Measurements from ENCODE around the gene SAMD8. TPM values are rescaled to one million over a fixed set of nuclear protein-coding genes. Genes with fewer than 3 reads are reported as not detected.
A peak's percentile ranks its signal among the peaks of the same experiment; 100 is the strongest.

The SAMD8 gene
- total RNA-seq, 4 donors from 2014 or later, result 19.0 to 28.0 (median 27.5) TPM

DNA sequence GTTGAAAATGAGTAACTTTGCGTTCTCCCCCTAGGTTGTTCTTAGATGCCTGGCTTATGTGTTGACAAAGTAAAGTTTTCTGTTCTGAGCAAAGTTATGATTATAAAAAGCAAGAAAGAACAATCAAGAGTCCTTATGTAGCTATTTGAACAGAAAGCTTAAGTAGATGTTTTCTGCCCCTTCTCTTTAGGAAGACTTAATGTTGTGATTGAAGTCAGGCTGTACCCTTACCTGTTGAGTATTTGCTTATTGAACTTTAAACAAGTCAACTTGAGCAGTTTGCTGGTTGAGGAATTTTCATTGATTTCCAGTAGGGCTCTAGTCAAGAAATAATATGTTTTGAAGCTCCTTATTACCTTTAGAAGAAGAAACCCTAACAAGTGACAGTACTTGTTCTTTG is 65.3 kb downstream of the SAMD8 start:
- Histone ChIP-seq H3K27ac (replicated peaks in 1 of 4) (no peak overlapping the region), H3K36me3 (peaks cover 0 to 42% (median 19%) of the 10 kb centered on the region in 4 donors), H3K4me3 (no peak overlapping the region), H3K27me3 (no peaks in the 10 kb centered on the region), H3K4me1 (peaks cover 12 to 16% (median 15%) of the 10 kb centered on the region in 4 donors), H3K9me3 (no peaks in the 10 kb centered on the region)
- 88% methylated on average over 1 of the region's 1 CpG for WGBS
- TF ChIP-seq POLR2A (IDR thresholded peaks at IDR 0.05; ENCODE audit: low read depth) (no peak), POLR2AphosphoS5 (IDR thresholded peaks at IDR 0.05) (no peak), EP300 (IDR thresholded peaks at IDR 0.05) (no peak)
- TF ChIP-seq, protein P1, sequence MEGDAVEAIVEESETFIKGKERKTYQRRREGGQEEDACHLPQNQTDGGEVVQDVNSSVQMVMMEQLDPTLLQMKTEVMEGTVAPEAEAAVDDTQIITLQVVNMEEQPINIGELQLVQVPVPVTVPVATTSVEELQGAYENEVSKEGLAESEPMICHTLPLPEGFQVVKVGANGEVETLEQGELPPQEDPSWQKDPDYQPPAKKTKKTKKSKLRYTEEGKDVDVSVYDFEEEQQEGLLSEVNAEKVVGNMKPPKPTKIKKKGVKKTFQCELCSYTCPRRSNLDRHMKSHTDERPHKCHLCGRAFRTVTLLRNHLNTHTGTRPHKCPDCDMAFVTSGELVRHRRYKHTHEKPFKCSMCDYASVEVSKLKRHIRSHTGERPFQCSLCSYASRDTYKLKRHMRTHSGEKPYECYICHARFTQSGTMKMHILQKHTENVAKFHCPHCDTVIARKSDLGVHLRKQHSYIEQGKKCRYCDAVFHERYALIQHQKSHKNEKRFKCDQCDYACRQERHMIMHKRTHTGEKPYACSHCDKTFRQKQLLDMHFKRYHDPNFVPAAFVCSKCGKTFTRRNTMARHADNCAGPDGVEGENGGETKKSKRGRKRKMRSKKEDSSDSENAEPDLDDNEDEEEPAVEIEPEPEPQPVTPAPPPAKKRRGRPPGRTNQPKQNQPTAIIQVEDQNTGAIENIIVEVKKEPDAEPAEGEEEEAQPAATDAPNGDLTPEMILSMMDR (IDR thresholded peaks at IDR 0.05), result no peak
- intact Hi-C loops (cut with DNase I), result no loop called here
- no peak for DNase-seq (ENCODE audit: extremely low spot score)

DNA sequence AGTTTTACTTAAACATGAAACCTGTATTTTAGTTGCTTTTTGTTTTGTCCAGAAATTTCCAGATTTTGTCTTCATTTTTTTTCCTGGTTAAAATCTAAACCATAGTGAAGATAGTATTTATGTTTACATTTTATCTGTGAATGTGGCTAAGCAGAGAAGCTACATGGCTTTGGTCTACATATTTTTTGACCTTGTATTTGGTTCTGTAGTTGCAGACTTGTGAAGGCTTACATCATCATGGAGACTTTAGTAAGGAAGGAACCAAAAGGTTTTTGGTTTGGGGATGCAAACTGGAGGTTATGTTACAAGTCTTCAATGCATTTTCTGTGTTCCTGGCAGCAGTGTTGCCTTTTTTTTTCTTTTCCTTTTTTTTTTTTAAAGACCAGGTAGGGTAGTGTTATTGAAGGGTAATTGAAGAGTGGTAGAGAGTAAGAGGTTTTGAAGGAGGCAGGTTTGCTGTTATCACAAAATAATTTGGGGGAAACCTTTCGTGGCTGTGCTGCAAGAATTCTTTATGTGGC is 68.3 kb downstream of the SAMD8 start:
- TF ChIP-seq EP300 (IDR thresholded peaks at IDR 0.05) (no peak), POLR2AphosphoS5 (IDR thresholded peaks at IDR 0.05) (no peak), POLR2A (IDR thresholded peaks at IDR 0.05; ENCODE audit: low read depth) (no peak)
- TF ChIP-seq, protein P1 (IDR thresholded peaks at IDR 0.05), result no peak
- H3K36me3 ChIP-seq, result peaks cover 0 to 44% (median 14%) of the 10 kb centered on the region in 4 donors
- H3K4me3 ChIP-seq, result no peak overlapping the region
- H3K4me1 ChIP-seq, result peaks cover 12 to 16% (median 15%) of the 10 kb centered on the region in 4 donors
- H3K27ac ChIP-seq (replicated peaks in 1 of 4), result no peak overlapping the region
- intact Hi-C loops (cut with DNase I), result loop anchor here (10.0 kb wide), 1 partner anchor 65 kb away; the partner anchor contains the start of gene SAMD8
- H3K27me3 ChIP-seq, result no peaks in the 10 kb centered on the region
- H3K9me3 ChIP-seq, result no peaks in the 10 kb centered on the region
- no peak for DNase-seq (ENCODE audit: extremely low spot score)
- 88% methylated on average over 1 of the region's 1 CpG for WGBS

DNA sequence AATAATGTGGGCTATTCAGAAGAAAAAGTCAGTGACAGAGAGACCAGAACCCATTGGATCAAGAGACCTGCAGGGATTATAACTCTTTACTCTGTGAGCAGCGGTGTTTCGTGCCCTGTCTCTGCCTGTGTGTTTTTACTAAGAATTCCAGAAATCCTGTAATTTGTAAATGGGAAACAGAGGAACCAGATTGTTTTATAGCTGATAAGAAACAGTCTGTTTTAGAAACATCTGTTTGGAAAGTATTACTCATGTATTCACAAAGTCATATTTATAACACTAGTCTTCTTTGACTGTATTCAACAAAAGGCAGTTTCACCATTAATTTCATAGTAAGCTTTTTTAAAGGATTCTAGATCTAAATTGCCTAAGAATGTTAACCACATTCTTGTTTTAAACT is 69.1 kb downstream of the SAMD8 start:
- Histone ChIP-seq H3K27ac (replicated peaks in 1 of 4) (peak overlapping the region in 1 of 4 donors; percentile 11), H3K27me3 (no peaks in the 10 kb centered on the region), H3K36me3 (peaks cover 0 to 44% (median 14%) of the 10 kb centered on the region in 4 donors), H3K4me3 (no peak overlapping the region), H3K4me1 (peaks cover 12 to 16% (median 15%) of the 10 kb centered on the region in 4 donors), H3K9me3 (no peaks in the 10 kb centered on the region)
- DNase-seq (ENCODE audit: extremely low spot score), result no peak
- WGBS, result 75% methylated on average over 2 of the region's 2 CpGs
- intact Hi-C loops (cut with DNase I), result loop anchor here (10.0 kb wide), 1 partner anchor 66 kb away; the partner anchor contains the start of gene SAMD8
- TF ChIP-seq POLR2AphosphoS5 (IDR thresholded peaks at IDR 0.05) (no peak), POLR2A (IDR thresholded peaks at IDR 0.05; ENCODE audit: low read depth) (no peak), EP300 (IDR thresholded peaks at IDR 0.05) (no peak)
- TF ChIP-seq, protein P1 (IDR thresholded peaks at IDR 0.05), result no peak

DNA sequence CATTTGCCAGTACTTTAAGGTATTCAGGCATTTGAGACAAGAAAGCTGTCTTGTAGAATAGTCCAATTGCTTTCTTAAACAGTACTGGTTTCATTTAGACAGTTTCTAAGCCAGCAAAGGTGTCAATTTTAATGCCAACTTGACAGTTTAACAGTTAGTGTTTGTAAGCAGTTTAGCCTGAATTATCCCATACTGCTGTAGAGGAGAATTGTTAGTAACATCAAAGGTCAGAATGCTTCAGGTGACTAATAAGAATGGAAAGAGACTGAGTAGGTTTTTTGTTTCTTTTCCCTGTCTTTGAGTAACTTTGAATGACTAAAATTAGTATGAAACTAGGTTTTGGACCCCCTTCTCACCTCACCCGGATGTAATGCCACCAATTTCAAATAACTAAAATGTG is 69.6 kb downstream of the SAMD8 start:
- no peak overlapping the region for H3K4me3 ChIP-seq
- intact Hi-C loops (cut with DNase I), result loop anchor here (10.0 kb wide), 1 partner anchor 66 kb away; the partner anchor contains the start of gene SAMD8
- H3K27ac ChIP-seq (replicated peaks in 1 of 4), result no peak overlapping the region
- no peaks in the 10 kb centered on the region for H3K27me3 ChIP-seq
- H3K4me1 ChIP-seq, result peaks cover 12 to 16% (median 15%) of the 10 kb centered on the region in 4 donors
- H3K36me3 ChIP-seq, result peaks cover 0 to 39% (median 12%) of the 10 kb centered on the region in 4 donors
- 74% methylated on average over 1 of the region's 1 CpG for WGBS
- no peaks in the 10 kb centered on the region for H3K9me3 ChIP-seq
- no peak for DNase-seq (ENCODE audit: extremely low spot score)
- no peak for TF ChIP-seq POLR2AphosphoS5 (IDR thresholded peaks at IDR 0.05)
- no peak for TF ChIP-seq EP300 (IDR thresholded peaks at IDR 0.05)
- TF ChIP-seq, protein P1 (IDR thresholded peaks at IDR 0.05), result no peak
- no peak for TF ChIP-seq POLR2A (IDR thresholded peaks at IDR 0.05; ENCODE audit: low read depth)

Measured in esophagus muscularis mucosa (tissue), 4 donors.